Loucy (cell line): Measurements from ENCODE around the gene HOXB4.

ENCODE experiments used
- CTCF ChIP-seq: fragments of 200-600 bp; sonication (generic); conservative IDR thresholded peaks from 2 replicates; pipeline ENCODE4 v1.5.1; 2014; ENCODE audit warnings: mild to moderate bottlenecking, antibody characterized with exemption, low read length
- EZH2phosphoT487 ChIP-seq: fragments of 200-600 bp; IDR thresholded peaks from 2 replicates; pipeline ENCODE4 v1.6.1; 2018; ENCODE audit warnings: antibody characterized with exemption, mild to moderate bottlenecking, moderate library complexity, borderline replicate concordance

GRCh38 chr17:48588528-48588927, 10.4 kb upstream of the HOXB4 start:
- TF ChIP-seq CTCF (no peak), EZH2phosphoT487 (no peak)
